Measurements from ENCODE around the gene MRPL53.
"Not testable (repeated sequence)": the region's sequence is repeated elsewhere in the genome, so short reads cannot be mapped to it uniquely, and the experiment has no call there.

Gene MRPL53

GRCh38 chr2:74481961-74482800 lies 9.7 kb upstream of the MRPL53 start:
- DNase-seq (ENCODE audit: low spot score) = peak; percentile 44

- no peak for DNase-seq (ENCODE audit: low spot score)
These were observed 9.0 kb upstream of the MRPL53 start for GRCh38 chr2:74481431-74481830.

- no peak for DNase-seq (ENCODE audit: low spot score)
These were observed 2.4 kb upstream of the MRPL53 start for GRCh38 chr2:74474899-74475298.

GRCh38 chr2:74474481-74474880 lies 2.0 kb upstream of the MRPL53 start:
- DNase-seq (ENCODE audit: low spot score) = no peak

GRCh38 chr2:74472945-74473258 lies 422 bp upstream of the MRPL53 start:
- no peak for DNase-seq (ENCODE audit: low spot score)

GRCh38 chr2:74471332-74472065 lies 981 bp downstream of the MRPL53 start:
- no peak for DNase-seq (ENCODE audit: low spot score)

- DNase-seq (ENCODE audit: low spot score) = not testable (repeated sequence)
These were observed 1.7 kb downstream of the MRPL53 start for GRCh38 chr2:74470742-74471141.

GRCh38 chr2:74464406-74464805 lies 8.1 kb downstream of the MRPL53 start:
- DNase-seq (ENCODE audit: low spot score) = no peak

GRCh38 chr2:74462786-74463105 lies 9.7 kb downstream of the MRPL53 start:
- DNase-seq (ENCODE audit: low spot score) = no peak

GRCh38 chr2:74462054-74462785 lies 10.3 kb downstream of the MRPL53 start:
- no peak for DNase-seq (ENCODE audit: low spot score)

- no peak for DNase-seq (ENCODE audit: low spot score)
These were observed 11.1 kb downstream of the MRPL53 start for GRCh38 chr2:74461187-74462053.

GRCh38 chr2:74460187-74460586 lies 12.3 kb downstream of the MRPL53 start:
- not testable (repeated sequence) for DNase-seq (ENCODE audit: low spot score)

GRCh38 chr2:74459503-74460118 lies 12.9 kb downstream of the MRPL53 start:
- not testable (repeated sequence) for DNase-seq (ENCODE audit: low spot score)

GRCh38 chr2:74458938-74459363 lies 13.5 kb downstream of the MRPL53 start:
- no peak for DNase-seq (ENCODE audit: low spot score)

GRCh38 chr2:74458132-74458937 lies 14.1 kb downstream of the MRPL53 start, which contains the start of gene WBP1:
WBP1 (plus strand) TSS chr2:74458438; CDS start chr2:74458603, 165 bp downstream.
- DNase-seq (ENCODE audit: low spot score) = peak; percentile 99

GRCh38 chr2:74457549-74458131 lies 14.8 kb downstream of the MRPL53 start:
- no peak for DNase-seq (ENCODE audit: low spot score)

- no peak for DNase-seq (ENCODE audit: low spot score)
These were observed 15.3 kb downstream of the MRPL53 start for GRCh38 chr2:74457129-74457548.

- DNase-seq (ENCODE audit: low spot score) = peak; percentile 91
These were observed 17.6 kb downstream of the MRPL53 start, which contains the start of gene INO80B for GRCh38 chr2:74454654-74455511. INO80B (plus strand) TSS chr2:74455087; CDS start chr2:74455117, 30 bp downstream.

All from AG08396 (cell line).